SK-N-SH treated with all-trans-retinoic acid at 6 μM for 48 hours (cell line): Measurements from ENCODE around the gene STMN3.
"Not testable (repeated sequence)": the region's sequence is repeated elsewhere in the genome, so short reads cannot be mapped to it uniquely, and the experiment has no call there.

Experiments used
- ATAC-seq: fragments of 200-7000 bp; cut with Tn5 transposase; 3 replicates; pipeline ENCODE4 v1.9.1; 2020; ENCODE audit warnings: mild to moderate bottlenecking, moderate library complexity
- ARNTL ChIP-seq: fragments of 450-650 bp; formaldehyde crosslinking; IDR thresholded peaks from 2 replicates; pipeline ENCODE4 v1.5.0; 2020; ENCODE audit warnings: low read depth, mild to moderate bottlenecking, moderate library complexity, borderline replicate concordance
- BACH2 ChIP-seq: fragments of 250-450 bp; sonication (Bioruptor Pico); IDR thresholded peaks from 2 replicates; pipeline ENCODE4 v1.9.0; 2021; ENCODE audit warnings: mild to moderate bottlenecking, borderline replicate concordance
- CSDC2 ChIP-seq: fragments of 250-450 bp; sonication (Bioruptor Pico); IDR thresholded peaks from 2 replicates; pipeline ENCODE4 v1.5.0; 2020; ENCODE audit warnings: mild to moderate bottlenecking, moderate library complexity
- CSRNP3 ChIP-seq: fragments of 250-450 bp; sonication (Bioruptor Pico); IDR thresholded peaks from 2 replicates; pipeline ENCODE4 v1.5.1; 2021; ENCODE audit warnings: mild to moderate bottlenecking, moderate library complexity
- ESRRG ChIP-seq: fragments of 250-450 bp; sonication (Bioruptor Pico); IDR thresholded peaks from 2 replicates; pipeline ENCODE4 v1.6.1; 2021; ENCODE audit warnings: mild to moderate bottlenecking
- GLIS3 ChIP-seq: fragments of 250-450 bp; sonication (Bioruptor Pico); IDR thresholded peaks from 2 replicates; pipeline ENCODE4 v1.5.0; 2020; ENCODE audit warnings: mild to moderate bottlenecking, moderate library complexity
- ISL1 ChIP-seq: fragments of 250-450 bp; sonication (Bioruptor Pico); IDR thresholded peaks from 2 replicates; pipeline ENCODE4 v2.1.2; 2022; ENCODE audit warnings: mild to moderate bottlenecking, moderate library complexity
- OSR1 ChIP-seq: fragments of 250-450 bp; sonication (Bioruptor Pico); IDR thresholded peaks from 2 replicates; pipeline ENCODE4 v1.8.0; 2022; ENCODE audit warnings: moderate library complexity, mild to moderate bottlenecking, inconsistent platforms
- PATZ1 ChIP-seq: fragments of 250-450 bp; sonication (Bioruptor Pico); IDR thresholded peaks from 2 replicates; pipeline ENCODE4 v1.8.0; 2020; ENCODE audit warnings: mild to moderate bottlenecking, moderate library complexity, borderline replicate concordance
- POU6F1 ChIP-seq: fragments of 250-450 bp; sonication (Bioruptor Pico); IDR thresholded peaks from 2 replicates; pipeline ENCODE4 v1.8.0; 2021; ENCODE audit warnings: low read depth, mild to moderate bottlenecking, moderate library complexity, borderline replicate concordance
- PPARA ChIP-seq: fragments of 250-450 bp; sonication (Bioruptor Pico); IDR thresholded peaks from 2 replicates; pipeline ENCODE4 v1.5.0; 2020; ENCODE audit warnings: mild to moderate bottlenecking, borderline replicate concordance
- RARB ChIP-seq: fragments of 250-450 bp; sonication (Bioruptor Pico); IDR thresholded peaks from 2 replicates; pipeline ENCODE4 v1.8.0; 2021; ENCODE audit warnings: mild to moderate bottlenecking, moderate library complexity
- SNAI2 ChIP-seq: fragments of 250-450 bp; sonication (Bioruptor Pico); IDR thresholded peaks from 2 replicates; pipeline ENCODE4 v1.5.0; 2020; ENCODE audit warnings: mild to moderate bottlenecking, moderate library complexity
- TCF4 ChIP-seq: fragments of 250-450 bp; sonication (Bioruptor Pico); IDR thresholded peaks from 2 replicates; pipeline ENCODE4 v1.8.0; 2021; ENCODE audit warnings: mild to moderate bottlenecking, moderate library complexity, borderline replicate concordance
- TOX ChIP-seq: fragments of 250-450 bp; sonication (Bioruptor Pico); IDR thresholded peaks from 2 replicates; pipeline ENCODE4 v1.8.0; 2021; ENCODE audit warnings: mild to moderate bottlenecking, moderate library complexity, borderline replicate concordance
- ZC3H10 ChIP-seq: fragments of 250-450 bp; sonication (Bioruptor Pico); IDR thresholded peaks from 2 replicates; pipeline ENCODE4 v1.5.1; 2021; ENCODE audit warnings: mild to moderate bottlenecking, moderate library complexity
- ZFP3 ChIP-seq: fragments of 250-450 bp; sonication (Bioruptor Pico); IDR thresholded peaks from 2 replicates; pipeline ENCODE4 v1.5.0; 2020; ENCODE audit warnings: mild to moderate bottlenecking, moderate library complexity
- ZFP30 ChIP-seq: fragments of 450-650 bp; formaldehyde crosslinking; IDR thresholded peaks from 2 replicates; pipeline ENCODE4 v1.5.0; 2022; ENCODE audit warnings: mild to moderate bottlenecking, moderate library complexity
- ZNF565 ChIP-seq: fragments of 450-650 bp; formaldehyde crosslinking; conservative IDR thresholded peaks from 2 replicates; pipeline ENCODE4 v1.5.0; 2020; ENCODE audit warnings: low read depth, mild to moderate bottlenecking, moderate library complexity
- ZNF8 ChIP-seq: fragments of 450-650 bp; formaldehyde crosslinking; IDR thresholded peaks from 2 replicates; pipeline ENCODE4 v1.5.0; 2020; ENCODE audit warnings: mild to moderate bottlenecking, moderate library complexity
- TF ChIP-seq, protein P1 (sequence below): fragments of 250-450 bp; sonication (Bioruptor Pico); IDR thresholded peaks from 2 replicates; pipeline ENCODE4 v1.5.0; 2020; ENCODE audit warnings: mild to moderate bottlenecking, moderate library complexity
- TF ChIP-seq, protein P2 (sequence below): fragments of 250-450 bp; sonication (Bioruptor Pico); IDR thresholded peaks from 2 replicates; pipeline ENCODE4 v1.5.1; 2020; ENCODE audit warnings: low read depth, mild to moderate bottlenecking, moderate library complexity

STMN3 gene

GRCh38 chr20:63678071-63678470 is 24.8 kb upstream of the STMN3 start (continued):
- TF ChIP-seq CSRNP3 (CRISPR knock-in tag) (no peak), GLIS3 (CRISPR knock-in tag) (no peak), PATZ1 (no peak), OSR1 (CRISPR knock-in tag) (no peak), ESRRG (CRISPR knock-in tag) (no peak), CSDC2 (CRISPR knock-in tag) (no peak), TCF4 (no peak), ZFP30 (CRISPR knock-in tag) (no peak)
- TF ChIP-seq, protein P1, sequence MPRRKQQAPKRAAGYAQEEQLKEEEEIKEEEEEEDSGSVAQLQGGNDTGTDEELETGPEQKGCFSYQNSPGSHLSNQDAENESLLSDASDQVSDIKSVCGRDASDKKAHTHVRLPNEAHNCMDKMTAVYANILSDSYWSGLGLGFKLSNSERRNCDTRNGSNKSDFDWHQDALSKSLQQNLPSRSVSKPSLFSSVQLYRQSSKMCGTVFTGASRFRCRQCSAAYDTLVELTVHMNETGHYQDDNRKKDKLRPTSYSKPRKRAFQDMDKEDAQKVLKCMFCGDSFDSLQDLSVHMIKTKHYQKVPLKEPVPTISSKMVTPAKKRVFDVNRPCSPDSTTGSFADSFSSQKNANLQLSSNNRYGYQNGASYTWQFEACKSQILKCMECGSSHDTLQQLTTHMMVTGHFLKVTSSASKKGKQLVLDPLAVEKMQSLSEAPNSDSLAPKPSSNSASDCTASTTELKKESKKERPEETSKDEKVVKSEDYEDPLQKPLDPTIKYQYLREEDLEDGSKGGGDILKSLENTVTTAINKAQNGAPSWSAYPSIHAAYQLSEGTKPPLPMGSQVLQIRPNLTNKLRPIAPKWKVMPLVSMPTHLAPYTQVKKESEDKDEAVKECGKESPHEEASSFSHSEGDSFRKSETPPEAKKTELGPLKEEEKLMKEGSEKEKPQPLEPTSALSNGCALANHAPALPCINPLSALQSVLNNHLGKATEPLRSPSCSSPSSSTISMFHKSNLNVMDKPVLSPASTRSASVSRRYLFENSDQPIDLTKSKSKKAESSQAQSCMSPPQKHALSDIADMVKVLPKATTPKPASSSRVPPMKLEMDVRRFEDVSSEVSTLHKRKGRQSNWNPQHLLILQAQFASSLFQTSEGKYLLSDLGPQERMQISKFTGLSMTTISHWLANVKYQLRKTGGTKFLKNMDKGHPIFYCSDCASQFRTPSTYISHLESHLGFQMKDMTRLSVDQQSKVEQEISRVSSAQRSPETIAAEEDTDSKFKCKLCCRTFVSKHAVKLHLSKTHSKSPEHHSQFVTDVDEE (CRISPR knock-in tag) = no peak

DNA sequence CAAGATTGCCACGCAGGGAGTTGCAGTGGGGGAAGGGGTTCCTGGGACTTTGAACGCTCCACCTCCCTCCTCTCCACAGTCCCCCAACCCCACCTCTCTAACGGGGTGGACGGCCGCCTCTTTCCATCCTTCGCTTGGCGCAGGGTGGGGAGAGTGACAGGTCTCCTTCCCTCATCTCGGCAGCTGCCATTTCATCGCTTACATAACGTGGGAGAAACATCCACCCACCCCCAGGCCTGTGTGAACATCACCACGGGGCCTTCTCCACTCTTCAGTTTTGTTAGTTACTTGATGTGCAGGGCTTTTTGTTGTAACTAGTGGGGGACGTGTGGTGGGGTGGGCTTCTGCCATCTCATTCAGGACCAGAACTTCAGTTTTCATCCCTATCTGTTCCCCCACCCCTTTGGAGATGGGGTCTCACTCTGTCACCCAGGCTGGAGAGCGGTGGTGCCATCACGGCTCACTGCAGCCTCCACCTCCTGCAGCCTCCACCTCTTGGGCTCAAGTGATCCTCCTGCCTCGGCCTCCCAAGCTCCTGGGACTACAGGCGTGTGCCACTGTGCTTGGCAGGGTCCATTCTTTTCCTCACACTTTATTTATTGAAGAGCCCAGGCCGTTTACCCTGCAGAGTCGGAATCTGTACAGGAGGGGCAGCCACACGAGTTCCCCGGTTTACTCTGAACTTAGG is 22.6 kb upstream of the STMN3 start:
- TF ChIP-seq ZFP30 (CRISPR knock-in tag) (no peak), GLIS3 (CRISPR knock-in tag) (no peak), ZNF8 (CRISPR knock-in tag) (no peak), ZNF565 (CRISPR knock-in tag) (no peak), CSDC2 (CRISPR knock-in tag) (no peak), BACH2 (CRISPR knock-in tag) (no peak), SNAI2 (CRISPR knock-in tag) (no peak), TOX (CRISPR knock-in tag) (no peak), ESRRG (CRISPR knock-in tag) (no peak), ARNTL (no peak), TCF4 (no peak), ZC3H10 (CRISPR knock-in tag) (no peak), PPARA (CRISPR knock-in tag) (no peak), PATZ1 (no peak)
- no peak for ATAC-seq

GRCh38 chr20:63673951-63674350 is 20.7 kb upstream of the STMN3 start:
- no peak for TF ChIP-seq RARB
- ATAC-seq = no peak; the same call in 2 of the 3 replicates

DNA sequence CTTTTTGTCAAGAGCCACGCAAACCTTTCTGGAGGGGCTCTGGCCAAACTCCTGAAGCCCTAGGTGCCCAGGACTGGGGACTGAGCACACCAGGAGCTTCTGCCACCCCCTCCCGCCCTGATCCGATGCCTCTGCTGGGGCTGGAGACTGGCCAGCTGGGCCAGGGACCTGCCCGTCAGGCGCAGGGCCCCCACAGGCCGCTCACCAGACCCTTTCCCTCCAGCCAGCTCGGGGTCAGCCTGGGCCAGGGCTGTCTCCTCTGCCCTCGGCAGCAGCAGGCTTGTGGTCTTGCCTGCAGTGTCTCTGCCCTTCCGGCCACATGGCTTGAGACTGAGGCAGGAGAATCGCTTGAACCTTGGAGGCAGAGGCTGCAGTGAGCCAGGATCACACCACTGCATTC is 19.4 kb upstream of the STMN3 start:
- no peak for ATAC-seq
- TF ChIP-seq TOX (CRISPR knock-in tag) (no peak), TCF4 (no peak), PPARA (CRISPR knock-in tag) (no peak), ISL1 (CRISPR knock-in tag) (no peak), ZFP3 (no peak), BACH2 (CRISPR knock-in tag) (no peak), SNAI2 (CRISPR knock-in tag) (no peak), ARNTL (no peak), OSR1 (CRISPR knock-in tag) (no peak), ZFP30 (CRISPR knock-in tag) (no peak), ZC3H10 (CRISPR knock-in tag) (no peak), RARB (no peak), ZNF565 (CRISPR knock-in tag) (no peak), ZNF8 (CRISPR knock-in tag) (no peak), POU6F1 (CRISPR knock-in tag) (no peak)
- TF ChIP-seq, protein P2, sequence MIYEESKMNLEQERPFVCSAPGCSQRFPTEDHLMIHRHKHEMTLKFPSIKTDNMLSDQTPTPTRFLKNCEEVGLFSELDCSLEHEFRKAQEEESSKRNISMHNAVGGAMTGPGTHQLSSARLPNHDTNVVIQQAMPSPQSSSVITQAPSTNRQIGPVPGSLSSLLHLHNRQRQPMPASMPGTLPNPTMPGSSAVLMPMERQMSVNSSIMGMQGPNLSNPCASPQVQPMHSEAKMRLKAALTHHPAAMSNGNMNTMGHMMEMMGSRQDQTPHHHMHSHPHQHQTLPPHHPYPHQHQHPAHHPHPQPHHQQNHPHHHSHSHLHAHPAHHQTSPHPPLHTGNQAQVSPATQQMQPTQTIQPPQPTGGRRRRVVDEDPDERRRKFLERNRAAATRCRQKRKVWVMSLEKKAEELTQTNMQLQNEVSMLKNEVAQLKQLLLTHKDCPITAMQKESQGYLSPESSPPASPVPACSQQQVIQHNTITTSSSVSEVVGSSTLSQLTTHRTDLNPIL = no peak

- ATAC-seq = not testable (repeated sequence)
Measured at GRCh38 chr20:63671695-63672094, 18.5 kb upstream of the STMN3 start.
